GM20431 (cell line): ENCODE results near the gene UBALD1.

Experiments used
- in situ Hi-C: fragments of 300-500 bp; cut with MseI, MboI; formaldehyde crosslinking; loops from one replicate; pipeline ENCODE4 v1.15.0; 2020; ENCODE audit warnings: low sequenced_read_pairs; ENCODE audit not compliant: unreplicated experiment

Gene UBALD1

GRCh38 chr16:4570086-4570485, 44.6 kb downstream of the UBALD1 start:
- in situ Hi-C loops: no loop called here

DNA sequence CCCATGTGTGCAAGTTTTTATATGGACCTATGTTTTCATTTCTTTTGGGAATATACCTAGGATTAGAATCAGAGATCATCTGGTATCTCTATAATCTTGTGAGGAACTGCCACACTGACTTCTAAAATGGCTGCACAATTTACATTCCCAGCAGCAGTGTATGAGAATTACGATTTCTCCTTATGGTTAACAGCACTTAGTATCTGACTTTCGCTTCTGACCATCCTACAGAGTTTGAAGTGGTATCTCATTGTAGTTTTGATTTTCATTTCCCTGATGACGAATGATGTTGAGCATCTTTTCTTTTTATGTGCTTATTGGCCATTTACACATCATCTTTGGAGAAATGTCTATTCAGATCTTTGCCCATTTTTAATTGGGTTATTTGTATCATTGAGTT, 48.5 kb downstream of the UBALD1 start:
- in situ Hi-C loops: no loop called here

DNA sequence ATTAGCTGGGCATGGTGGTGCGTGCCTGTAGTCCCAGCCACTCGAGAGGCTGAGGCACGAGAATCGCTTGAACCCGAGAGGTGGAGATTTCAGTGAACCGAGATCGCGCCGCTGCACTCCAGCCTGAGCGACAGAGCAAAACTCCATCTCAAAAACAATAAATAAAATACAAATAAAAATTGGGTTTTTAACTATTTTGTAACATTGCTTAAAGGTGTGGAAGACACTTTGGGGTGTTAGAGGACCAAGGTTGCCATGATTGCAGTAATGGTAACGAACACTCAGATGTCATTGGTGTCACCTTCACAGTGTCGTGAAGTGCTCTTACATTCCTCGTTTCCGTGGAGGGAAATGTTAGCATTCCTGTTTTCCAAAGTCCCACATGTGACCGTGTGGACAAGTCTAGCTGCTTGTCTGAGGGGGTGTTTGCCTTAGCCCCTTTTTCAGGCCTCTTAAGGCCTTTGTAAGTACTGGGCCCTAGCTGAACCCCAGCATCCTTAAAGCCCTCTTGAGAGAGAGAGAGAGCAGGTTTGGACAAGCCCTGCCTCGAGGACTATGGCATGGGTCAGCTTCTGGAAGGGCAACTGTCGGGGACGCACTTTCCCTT, 49.9 kb downstream of the UBALD1 start:
- in situ Hi-C loops: no loop called here

- in situ Hi-C loops: no loop called here
Observed at GRCh38 chr16:4561596-4561995, 53.1 kb downstream of the UBALD1 start.
